Mucosa of rectum (tissue), 2 donors: ENCODE measurements around the gene AKAP1.

ENCODE experiments used
- H3K27ac ChIP-seq, 2 donors: one replicate each; pipeline ENCODE4 v1.7.0; 2013; ENCODE audit warnings: inconsistent platforms in 2 of 2, low read depth in 2 of 2, low read length in 2 of 2
- H3K27me3 ChIP-seq, 2 donors: one replicate each; pipeline ENCODE4 v1.7.0; 2013; ENCODE audit warnings: low read length in 2 of 2; ENCODE audit not compliant: control insufficient read depth in 2 of 2, insufficient read depth in 2 of 2
- H3K36me3 ChIP-seq, 2 donors: one replicate each; pipeline ENCODE4 v1.7.0; 2013; ENCODE audit warnings: low read length in 2 of 2; ENCODE audit not compliant: control insufficient read depth in 2 of 2, insufficient read depth in 2 of 2
- H3K4me1 ChIP-seq, 2 donors: one replicate each; pipeline ENCODE4 v1.7.0; 2013; ENCODE audit warnings: low read length in 2 of 2, mild to moderate bottlenecking in 1 of 2; ENCODE audit not compliant: control insufficient read depth in 2 of 2, insufficient read depth in 2 of 2
- H3K4me3 ChIP-seq, 2 donors: one replicate each; pipeline ENCODE4 v1.7.0; 2013; ENCODE audit warnings: low read length in 2 of 2
- H3K9ac ChIP-seq, 2 donors: one replicate each; pipeline ENCODE4 v1.7.0; 2013; ENCODE audit warnings: low read length in 2 of 2, low read depth in 1 of 2, mild to moderate bottlenecking in 1 of 2
- H3K9me3 ChIP-seq, 2 donors: one replicate each; pipeline ENCODE4 v1.7.0; 2013; ENCODE audit warnings: low read length in 2 of 2; ENCODE audit not compliant: control insufficient read depth in 2 of 2
- donor health status: healthy.
- donor health status: Normal muscosa, but diverticular disease.

The AKAP1 gene

GRCh38 chr17:57152967-57153528, 68.0 kb downstream of the AKAP1 start:
- Histone ChIP-seq H3K4me1 (no peaks in the 10 kb centered on the region), H3K27me3 (no peaks in the 10 kb centered on the region), H3K36me3 (no peaks in the 10 kb centered on the region), H3K9ac (no peak overlapping the region), H3K9me3 (no peaks in the 10 kb centered on the region), H3K4me3 (no peak overlapping the region), H3K27ac (no peak overlapping the region)

DNA sequence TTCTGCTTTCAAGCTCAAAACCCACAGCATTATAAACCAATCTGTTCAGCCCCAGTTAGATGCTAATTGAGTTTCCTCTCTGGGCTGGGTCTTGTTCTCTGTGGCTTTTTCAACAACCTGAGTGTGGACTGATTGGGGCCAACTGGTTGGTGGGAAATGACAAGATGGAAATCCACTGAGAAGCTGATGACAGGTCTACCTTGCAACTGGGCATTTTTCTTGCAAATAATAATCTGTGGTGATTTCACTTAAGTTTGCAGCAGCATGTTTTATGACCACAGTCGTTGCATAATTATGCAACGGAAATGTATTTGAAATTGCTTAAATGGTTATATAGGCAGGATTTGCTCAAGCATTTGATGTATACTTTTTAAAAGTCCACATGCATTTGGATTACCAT, 69.9 kb downstream of the AKAP1 start:
- no peaks in the 10 kb centered on the region for H3K4me1 ChIP-seq
- H3K4me3 ChIP-seq = no peak overlapping the region
- no peaks in the 10 kb centered on the region for H3K36me3 ChIP-seq

DNA sequence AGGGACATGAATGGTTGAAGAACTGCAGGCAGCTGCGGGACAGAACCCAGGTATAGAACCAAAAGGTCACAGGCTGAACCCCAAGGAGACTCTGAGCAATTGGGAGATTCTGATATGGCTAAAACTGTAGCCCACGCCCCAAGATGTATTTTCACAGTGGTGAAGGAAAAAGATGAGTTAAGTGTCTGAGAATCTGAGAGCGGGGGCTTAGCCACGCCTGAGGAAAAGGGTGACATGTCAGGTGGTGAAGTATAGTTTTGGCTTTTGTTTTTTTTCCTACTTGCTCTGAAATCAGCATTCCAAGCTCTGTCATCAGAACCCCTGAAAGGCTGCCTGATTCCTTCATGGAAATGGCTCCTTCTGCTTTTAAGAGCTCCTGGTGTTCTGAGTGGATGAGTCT, 73.3 kb downstream of the AKAP1 start:
- Histone ChIP-seq H3K4me3 (no peak overlapping the region), H3K4me1 (no peaks in the 10 kb centered on the region), H3K27ac (no peak overlapping the region), H3K36me3 (no peaks in the 10 kb centered on the region), H3K27me3 (no peaks in the 10 kb centered on the region), H3K9me3 (no peaks in the 10 kb centered on the region), H3K9ac (no peak overlapping the region)

More for the DNA sequence above, 69.9 kb downstream of the AKAP1 start:
- Histone ChIP-seq H3K9ac (no peak overlapping the region), H3K27ac (no peak overlapping the region), H3K27me3 (no peaks in the 10 kb centered on the region), H3K9me3 (no peaks in the 10 kb centered on the region)

DNA sequence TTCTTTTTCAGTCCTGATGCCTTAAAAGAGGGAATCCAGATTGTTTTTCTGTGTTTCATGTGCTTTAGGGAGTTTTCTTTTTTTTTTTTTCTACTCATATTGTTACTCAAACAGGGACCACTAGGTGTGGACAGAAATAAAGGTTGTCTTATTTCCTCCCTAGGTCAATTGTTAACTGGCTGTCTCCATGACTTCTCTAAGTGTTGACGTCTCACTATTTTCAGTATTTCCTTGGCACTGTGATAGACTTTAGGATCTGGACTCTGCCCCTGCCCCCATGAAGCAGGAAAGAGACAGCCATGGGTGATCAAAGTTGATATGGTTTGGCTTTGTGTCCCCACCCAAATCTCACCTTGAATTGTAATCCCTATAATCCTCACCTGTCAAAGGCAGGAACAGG, 73.7 kb downstream of the AKAP1 start:
- no peak overlapping the region for H3K27ac ChIP-seq
- no peaks in the 10 kb centered on the region for H3K9me3 ChIP-seq
- no peaks in the 10 kb centered on the region for H3K27me3 ChIP-seq
- H3K9ac ChIP-seq = no peak overlapping the region
- H3K4me3 ChIP-seq = no peak overlapping the region
- H3K36me3 ChIP-seq = no peaks in the 10 kb centered on the region
- no peaks in the 10 kb centered on the region for H3K4me1 ChIP-seq

GRCh38 chr17:57160624-57161023, 75.6 kb downstream of the AKAP1 start:
- Histone ChIP-seq H3K27me3 (no peaks in the 10 kb centered on the region), H3K9me3 (no peaks in the 10 kb centered on the region), H3K4me3 (no peak overlapping the region)

GRCh38 chr17:57164814-57165213, 79.8 kb downstream of the AKAP1 start:
- Histone ChIP-seq H3K4me3 (no peak overlapping the region), H3K36me3 (no peaks in the 10 kb centered on the region), H3K9me3 (no peaks in the 10 kb centered on the region), H3K27ac (no peak overlapping the region), H3K9ac (no peak overlapping the region), H3K27me3 (no peaks in the 10 kb centered on the region), H3K4me1 (no peaks in the 10 kb centered on the region)

More at GRCh38 chr17:57160624-57161023, 75.6 kb downstream of the AKAP1 start:
- Histone ChIP-seq H3K36me3 (no peaks in the 10 kb centered on the region), H3K4me1 (no peaks in the 10 kb centered on the region), H3K9ac (no peak overlapping the region), H3K27ac (no peak overlapping the region)

GRCh38 chr17:57165754-57166153, 80.7 kb downstream of the AKAP1 start:
- no peaks in the 10 kb centered on the region for H3K9me3 ChIP-seq
- no peak overlapping the region for H3K9ac ChIP-seq
- no peaks in the 10 kb centered on the region for H3K27me3 ChIP-seq
- H3K27ac ChIP-seq = no peak overlapping the region
- no peaks in the 10 kb centered on the region for H3K4me1 ChIP-seq
- H3K36me3 ChIP-seq = no peaks in the 10 kb centered on the region
- no peak overlapping the region for H3K4me3 ChIP-seq

GRCh38 chr17:57166803-57167202, 81.8 kb downstream of the AKAP1 start:
- Histone ChIP-seq H3K36me3 (no peaks in the 10 kb centered on the region), H3K27me3 (peaks cover 0 to 3% of the 10 kb centered on the region in 2 donors), H3K27ac (no peak overlapping the region), H3K4me3 (no peak overlapping the region), H3K9me3 (no peaks in the 10 kb centered on the region), H3K4me1 (no peaks in the 10 kb centered on the region), H3K9ac (no peak overlapping the region)

DNA sequence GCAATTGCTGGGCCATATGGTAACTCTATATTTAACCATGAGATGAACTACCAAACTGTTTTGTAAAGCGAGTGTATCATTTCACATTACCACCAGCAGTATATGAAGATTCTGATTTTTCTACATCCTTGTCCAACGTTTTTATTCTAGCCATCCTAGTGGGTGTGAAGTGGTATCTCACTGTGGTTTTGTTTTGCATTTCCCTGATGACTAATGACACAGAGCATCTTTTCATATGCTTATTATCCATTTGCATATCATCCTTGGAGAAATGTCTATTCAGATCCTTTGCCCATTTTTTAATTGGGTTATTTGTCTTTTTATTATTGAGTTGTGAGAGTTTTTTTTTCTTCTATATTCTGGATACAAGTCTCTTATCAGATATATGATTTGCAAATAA, 83.6 kb downstream of the AKAP1 start:
- Histone ChIP-seq H3K36me3 (no peaks in the 10 kb centered on the region), H3K9me3 (no peaks in the 10 kb centered on the region), H3K4me3 (no peak overlapping the region), H3K27me3 (peaks cover 0 to 3% of the 10 kb centered on the region in 2 donors), H3K9ac (no peak overlapping the region), H3K27ac (no peak overlapping the region), H3K4me1 (no peaks in the 10 kb centered on the region)

GRCh38 chr17:57170866-57171265, 85.8 kb downstream of the AKAP1 start:
- Histone ChIP-seq H3K27me3 (peaks cover 0 to 3% of the 10 kb centered on the region in 2 donors), H3K4me3 (no peak overlapping the region), H3K9ac (no peak overlapping the region), H3K36me3 (no peaks in the 10 kb centered on the region), H3K9me3 (no peaks in the 10 kb centered on the region), H3K4me1 (no peaks in the 10 kb centered on the region), H3K27ac (no peak overlapping the region)
